Neural crest cell (in vitro differentiated cells): ENCODE results near the gene TPGS1. TPM values are rescaled to one million over a fixed set of nuclear protein-coding genes. Genes with fewer than 3 reads are reported as not detected.

Experiments
- DNase-seq: peaks from one replicate; pipeline ENCODE4 v3.0.0; 2021; ENCODE audit warnings: low read depth, mixed read lengths, low spot score
- H3K27ac Mint-ChIP-seq: one replicate; pipeline ENCODE4 v1.8.0; 2021; ENCODE audit warnings: mild to moderate bottlenecking, mixed read lengths; ENCODE audit not compliant: unreplicated experiment
- H3K27me3 Mint-ChIP-seq: 2 replicates; pipeline ENCODE4 v1.8.0; 2021; ENCODE audit warnings: low read depth, mild to moderate bottlenecking, mixed read lengths
- H3K36me3 Mint-ChIP-seq: 2 replicates; pipeline ENCODE4 v1.8.0; 2021; ENCODE audit warnings: low read depth, mild to moderate bottlenecking, mixed read lengths
- H3K4me1 Mint-ChIP-seq: 2 replicates; pipeline ENCODE4 v1.8.0; 2021; ENCODE audit warnings: mixed read lengths
- H3K4me3 Mint-ChIP-seq: one replicate; pipeline ENCODE4 v1.8.0; 2021; ENCODE audit warnings: mild to moderate bottlenecking, mixed read lengths
- H3K9me3 Mint-ChIP-seq: 2 replicates; pipeline ENCODE4 v1.8.0; 2021; ENCODE audit warnings: mixed read lengths
- CTCF ChIP-seq: fragments of 200-600 bp; sonication (generic); conservative IDR thresholded peaks from 2 replicates; pipeline ENCODE4 v1.5.0; 2021; ENCODE audit warnings: antibody characterized with exemption, mild to moderate bottlenecking
- total RNA-seq: library from RNA; stranded (reverse); gene quantifications from 2 replicates; pipeline ENCODE4 v1.2.1, GENCODE V29; 2021

TPGS1 gene
- total RNA-seq, 1 donor from 2014 or later, result 22.3 TPM

- Mint-ChIP-seq H3K4me3 (no peak overlapping the region), H3K27ac (no peak overlapping the region), H3K36me3 (peaks cover 12% of the 10 kb centered on the region), H3K4me1 (no peaks in the 10 kb centered on the region), H3K27me3 (no peaks in the 10 kb centered on the region), H3K9me3 (peaks cover 3% of the 10 kb centered on the region)
- no peak for TF ChIP-seq CTCF
- DNase-seq, result no peak
These were observed 52.8 kb downstream of the TPGS1 start for GRCh38 chr19:560121-560520.

- peaks cover 3% of the 10 kb centered on the region for H3K9me3 Mint-ChIP-seq
- H3K27me3 Mint-ChIP-seq, result peaks cover 12% of the 10 kb centered on the region
- H3K27ac Mint-ChIP-seq, result no peak overlapping the region
- H3K36me3 Mint-ChIP-seq, result peaks cover 25% of the 10 kb centered on the region
- H3K4me3 Mint-ChIP-seq, result peak overlapping the region; percentile 34
- DNase-seq, result no peak
- no peak for TF ChIP-seq CTCF
- peaks cover 21% of the 10 kb centered on the region for H3K4me1 Mint-ChIP-seq
These were observed 59.1 kb downstream of the TPGS1 start for GRCh38 chr19:566403-566802.

- Mint-ChIP-seq H3K27ac (no peak overlapping the region), H3K9me3 (peaks cover 3% of the 10 kb centered on the region), H3K27me3 (peaks cover 13% of the 10 kb centered on the region), H3K4me1 (peaks cover 24% of the 10 kb centered on the region), H3K36me3 (peaks cover 25% of the 10 kb centered on the region), H3K4me3 (peak overlapping the region; percentile 18)
- no peak for DNase-seq
- no peak for TF ChIP-seq CTCF
These were observed 59.5 kb downstream of the TPGS1 start for GRCh38 chr19:566844-567243.

GRCh38 chr19:567296-567900 is 60.1 kb downstream of the TPGS1 start:
- peaks cover 29% of the 10 kb centered on the region for H3K4me1 Mint-ChIP-seq
- peaks cover 20% of the 10 kb centered on the region for H3K36me3 Mint-ChIP-seq
- DNase-seq, result no peak
- H3K27ac Mint-ChIP-seq, result peak overlapping the region; percentile 43
- peaks cover 16% of the 10 kb centered on the region for H3K27me3 Mint-ChIP-seq
- TF ChIP-seq CTCF, result no peak
- H3K9me3 Mint-ChIP-seq, result peaks cover 2% of the 10 kb centered on the region
- peak overlapping the region; percentile 18 for H3K4me3 Mint-ChIP-seq

Other genes with a start within 250 kb of the TPGS1 start
- 0.89 and 1.1 TPM in 2 replicates for gene PLPP2, start 216.1 kb upstream of the TPGS1 start, total RNA-seq
- 43.8 and 45.8 TPM in 2 replicates for gene MIER2, start 162.7 kb upstream of the TPGS1 start, total RNA-seq
- gene C2CD4C, start 98.3 kb upstream of the TPGS1 start, total RNA-seq, result 5.6 and 6.7 TPM in 2 replicates
- gene SHC2, start 46.5 kb upstream of the TPGS1 start, total RNA-seq, result 39.0 and 45.2 TPM in 2 replicates
- gene MADCAM1, start 11.0 kb upstream of the TPGS1 start, total RNA-seq, result 0.75 and 1.1 TPM in 2 replicates
- 106 and 111 TPM in 2 replicates for gene CDC34, start 24.3 kb downstream of the TPGS1 start, total RNA-seq
- not detected in 2 replicates for gene GZMM, start 36.6 kb downstream of the TPGS1 start, total RNA-seq
- 564 and 613 TPM in 2 replicates for gene BSG, start 65.1 kb downstream of the TPGS1 start, total RNA-seq
- 0.71 and 0.84 TPM in 2 replicates for gene HCN2, start 82.4 kb downstream of the TPGS1 start, total RNA-seq
- gene POLRMT, start 126.0 kb downstream of the TPGS1 start, total RNA-seq, result 69.7 and 71.1 TPM in 2 replicates
- gene FGF22, start 132.4 kb downstream of the TPGS1 start, total RNA-seq, result 0.51 and 0.84 TPM in 2 replicates
- 50.6 and 55.9 TPM in 2 replicates for gene RNF126, start 155.7 kb downstream of the TPGS1 start, total RNA-seq
- gene FSTL3, start 168.9 kb downstream of the TPGS1 start, total RNA-seq, result 7.7 and 8.9 TPM in 2 replicates
- gene PRSS57, start 188.0 kb downstream of the TPGS1 start, total RNA-seq, result not detected in 2 replicates
- gene PALM, start 201.4 kb downstream of the TPGS1 start, total RNA-seq, result 45.1 and 52.1 TPM in 2 replicates
- gene MISP, start 243.6 kb downstream of the TPGS1 start, total RNA-seq, result 0.14 TPM in 1 of 2 replicates, not detected in the other